Endodermal cell (in vitro differentiated cells): Measurements from ENCODE around the gene MICALL2. TPM values are rescaled to one million over a fixed set of nuclear protein-coding genes. Genes with fewer than 3 reads are reported as not detected.

Experiments
- DNase-seq: peaks from one replicate; pipeline ENCODE4 v3.0.0-alpha.2; 2017
- H3K27ac ChIP-seq: 2 replicates; pipeline ENCODE4 v1.5.1; 2013; ENCODE audit warnings: mild to moderate bottlenecking, low read depth, low read length, moderate library complexity
- H3K27me3 ChIP-seq: 2 replicates; pipeline ENCODE4 v1.6.1; 2013; ENCODE audit warnings: mild to moderate bottlenecking, low read length, moderate library complexity; ENCODE audit not compliant: insufficient read depth, control insufficient read depth, poor library complexity, severe bottlenecking
- H3K36me3 ChIP-seq: 2 replicates; pipeline ENCODE4 v1.7.0; 2013; ENCODE audit warnings: mild to moderate bottlenecking, low read length, moderate library complexity; ENCODE audit not compliant: control insufficient read depth, insufficient read depth
- H3K4me1 ChIP-seq: one replicate; pipeline ENCODE4 v1.7.0; 2013; ENCODE audit warnings: low read length; ENCODE audit not compliant: control insufficient read depth, insufficient read depth
- H3K4me3 ChIP-seq: 2 replicates; pipeline ENCODE4 v1.5.1; 2013; ENCODE audit warnings: mild to moderate bottlenecking, low read length, moderate library complexity
- H3K9ac ChIP-seq: 2 replicates; pipeline ENCODE4 v1.6.1; 2013; ENCODE audit warnings: mild to moderate bottlenecking, low read length, moderate library complexity; ENCODE audit not compliant: poor library complexity, severe bottlenecking; ENCODE audit errors: extremely low read depth
- H3K9me3 ChIP-seq: 2 replicates; pipeline ENCODE4 v1.6.1; 2013; ENCODE audit warnings: mild to moderate bottlenecking, low read length, moderate library complexity; ENCODE audit not compliant: control insufficient read depth
- H3K27ac Mint-ChIP-seq: 2 replicates; pipeline ENCODE4 v1.8.0; 2020; ENCODE audit warnings: mixed read lengths
- H3K27me3 Mint-ChIP-seq: 2 replicates; pipeline ENCODE4 v1.8.0; 2021; ENCODE audit warnings: mild to moderate bottlenecking, mixed read lengths; ENCODE audit not compliant: insufficient read depth
- H3K36me3 Mint-ChIP-seq: 2 replicates; pipeline ENCODE4 v1.8.0; 2020; ENCODE audit warnings: low read depth, mixed read lengths
- H3K4me1 Mint-ChIP-seq: 2 replicates; pipeline ENCODE4 v1.8.0; 2020; ENCODE audit warnings: mixed read lengths
- H3K4me3 Mint-ChIP-seq: 2 replicates; pipeline ENCODE4 v1.8.0; 2020; ENCODE audit warnings: mild to moderate bottlenecking, moderate library complexity, mixed read lengths
- H3K9me3 Mint-ChIP-seq: 2 replicates; pipeline ENCODE4 v1.8.0; 2020; ENCODE audit warnings: mild to moderate bottlenecking, mixed read lengths
- CTCF ChIP-seq: fragments of 200-600 bp; sonication (generic); conservative IDR thresholded peaks from 2 replicates; pipeline ENCODE4 v1.5.0; 2021; ENCODE audit warnings: antibody characterized with exemption, mild to moderate bottlenecking
- WGBS, 2 experiments: methylation state at CpG; one replicate each; pipeline versions ENCODE4 v1.1.5 to v1.1.7; 2013; ENCODE audit warnings: missing lambda C conversion rate in 2 of 2, mixed read lengths in 1 of 2; ENCODE audit not compliant: insufficient coverage in 1 of 2, insufficient read length in 1 of 2; 5-methylcytosine and 5-hydroxymethylcytosine counted together
- total RNA-seq, 2 donors: library from RNA; stranded (reverse); fragmentation: NEBNext Ultra II Directional in 1 of 2; extraction: Animal tissue kit (Norgen Biotek cat#: 25700) in 1 of 2; gene quantifications; 2 replicates in 1 of 2; 3 replicates in 1 of 2; pipeline ENCODE4 v1.2.1, GENCODE V29; 2021

MICALL2 gene
- total RNA-seq, 2 donors from 2014 or later: 19.4 to 24.8 TPM

DNA sequence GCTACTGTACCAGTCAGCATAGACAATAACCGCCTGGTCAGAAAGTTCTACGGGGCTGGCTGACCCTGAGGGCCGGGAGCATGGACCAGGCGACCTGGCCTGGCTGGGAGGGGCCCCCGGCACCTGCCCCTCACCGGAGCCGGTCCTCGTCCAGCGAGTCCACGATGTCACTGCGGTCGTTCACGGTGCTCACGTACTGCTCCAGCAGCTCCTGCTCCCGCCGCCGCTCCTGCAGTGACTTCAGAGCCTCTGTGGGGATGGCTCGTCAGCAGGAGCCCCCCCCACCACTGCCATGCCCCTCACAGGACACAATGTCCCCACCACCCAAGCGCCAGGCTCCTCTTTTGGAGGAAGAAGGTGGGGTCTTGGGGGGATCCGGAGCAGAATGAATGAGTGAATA lies 22.7 kb downstream of the MICALL2 start:
- no peak overlapping the region for H3K27ac ChIP-seq
- no peak overlapping the region for H3K4me3 ChIP-seq
- H3K36me3 ChIP-seq: no peaks in the 10 kb centered on the region
- no peak overlapping the region for H3K9ac ChIP-seq
- WGBS, 2 experiments: 92 to 94% methylated on average over 7 to 19 of the region's 20 CpGs
- TF ChIP-seq CTCF: no peak
- peaks cover 2% of the 10 kb centered on the region for H3K27me3 Mint-ChIP-seq
- DNase-seq: no peak
- no peak overlapping the region for H3K27ac Mint-ChIP-seq
- no peak overlapping the region for H3K4me3 Mint-ChIP-seq
- no peaks in the 10 kb centered on the region for H3K4me1 ChIP-seq
- no peaks in the 10 kb centered on the region for H3K36me3 Mint-ChIP-seq
- H3K27me3 ChIP-seq: no peaks in the 10 kb centered on the region
- H3K4me1 Mint-ChIP-seq: no peaks in the 10 kb centered on the region
- no peaks in the 10 kb centered on the region for H3K9me3 ChIP-seq
- no peaks in the 10 kb centered on the region for H3K9me3 Mint-ChIP-seq

- no peak overlapping the region for H3K4me3 ChIP-seq
- TF ChIP-seq CTCF: no peak
- no peaks in the 10 kb centered on the region for H3K4me1 ChIP-seq
- peaks cover 2% of the 10 kb centered on the region for H3K27me3 Mint-ChIP-seq
- 92 to 93% methylated on average over 13 to 21 of the region's 22 CpGs for WGBS, 2 experiments
- no peaks in the 10 kb centered on the region for H3K9me3 ChIP-seq
- no peak overlapping the region for H3K9ac ChIP-seq
- no peaks in the 10 kb centered on the region for H3K9me3 Mint-ChIP-seq
- no peaks in the 10 kb centered on the region for H3K27me3 ChIP-seq
- H3K36me3 Mint-ChIP-seq: no peaks in the 10 kb centered on the region
- no peak overlapping the region for H3K27ac Mint-ChIP-seq
- DNase-seq: no peak
- H3K36me3 ChIP-seq: no peaks in the 10 kb centered on the region
- H3K4me3 Mint-ChIP-seq: no peak overlapping the region
- H3K27ac ChIP-seq: no peak overlapping the region
- H3K4me1 Mint-ChIP-seq: no peaks in the 10 kb centered on the region
Observed at GRCh38 chr7:1434891-1435670, 24.2 kb downstream of the MICALL2 start.

DNA sequence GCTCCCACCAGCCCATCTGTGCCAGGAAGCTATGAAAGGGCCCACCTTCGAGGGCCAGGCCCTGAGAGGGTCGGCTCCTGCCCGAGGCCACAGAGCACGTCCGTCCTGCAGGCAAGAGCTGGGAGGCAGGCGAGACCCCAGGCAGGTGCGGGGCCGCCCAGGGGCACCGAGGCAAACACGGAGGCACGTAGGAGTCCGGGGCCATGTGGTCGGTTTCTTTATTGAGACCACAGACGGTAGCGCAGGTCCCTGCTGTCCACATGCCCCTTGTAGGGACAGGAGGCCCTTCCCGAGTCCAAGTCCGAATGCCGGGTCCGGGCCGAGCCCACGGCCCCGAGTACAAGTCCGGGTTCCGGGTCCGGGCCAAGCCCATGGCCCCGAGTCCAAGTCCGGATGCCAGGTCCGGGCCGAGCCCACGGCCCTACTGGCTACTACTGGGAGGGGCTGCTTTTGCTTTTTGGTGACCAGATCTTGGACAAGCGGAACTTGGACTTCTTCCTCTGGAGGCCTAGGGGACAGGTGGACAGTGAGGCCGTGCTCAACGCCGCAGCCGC lies 25.0 kb downstream of the MICALL2 start:
- no peak overlapping the region for H3K27ac ChIP-seq
- no peaks in the 10 kb centered on the region for H3K9me3 ChIP-seq
- Mint-ChIP-seq H3K4me3 (no peak overlapping the region), H3K4me1 (no peaks in the 10 kb centered on the region), H3K27me3 (peaks cover 2% of the 10 kb centered on the region), H3K27ac (no peak overlapping the region), H3K36me3 (no peaks in the 10 kb centered on the region), H3K9me3 (no peaks in the 10 kb centered on the region)
- no peaks in the 10 kb centered on the region for H3K27me3 ChIP-seq
- 95 to 97% methylated on average over 33 to 35 of the region's 35 CpGs for WGBS, 2 experiments
- TF ChIP-seq CTCF: no peak
- no peak for DNase-seq
- H3K4me1 ChIP-seq: no peaks in the 10 kb centered on the region
- no peak overlapping the region for H3K4me3 ChIP-seq
- H3K36me3 ChIP-seq: no peaks in the 10 kb centered on the region
- no peak overlapping the region for H3K9ac ChIP-seq
